ENCODE results near the gene UGP2.

- TF ChIP-seq POLR2A (IDR thresholded peaks at IDR 0.05; ENCODE audit: extremely low read depth, insufficient read length): no peak
- no peak for TF ChIP-seq CTCF (IDR thresholded peaks at IDR 0.05; ENCODE audit: low read depth, low read length)
Measured at GRCh38 chr2:63891488-63892030, 49.9 kb downstream of the UGP2 start.
